WTC11 (cell line): ENCODE measurements around the gene SMARCA4. TPM values are rescaled to one million over a fixed set of nuclear protein-coding genes. Genes with fewer than 3 reads are reported as not detected.

Experiments used
- ATAC-seq: fragments of 200-7000 bp; cut with Tn5 transposase; 2 replicates; pipeline ENCODE4 v1.10.0; 2021; ENCODE audit warnings: mild to moderate bottlenecking, moderate library complexity
- CTCF ChIA-PET: fragments of 300-600 bp; sonication (Branson Sonifier 250); formaldehyde crosslinking; loops from one replicate; lab custom pipeline; 2021; ENCODE audit warnings: antibody characterized with exemption; lab: Charles Lee
- POLR2A ChIA-PET: fragments of 350-600 bp; sonication (Branson Sonifier 250); formaldehyde crosslinking; loops from one replicate; lab custom pipeline; 2021; ENCODE audit warnings: antibody characterized with exemption; lab: Charles Lee
- DNase-seq: peaks from one replicate; pipeline ENCODE4 v3.0.0; 2021; ENCODE audit warnings: low spot score
- H3K27ac Mint-ChIP-seq: 2 replicates; pipeline ENCODE4 v1.8.0; 2021; ENCODE audit warnings: mixed read lengths
- H3K27me3 Mint-ChIP-seq: 2 replicates; pipeline ENCODE4 v1.8.0; 2021; ENCODE audit warnings: low read depth, mild to moderate bottlenecking, moderate library complexity, mixed read lengths
- H3K36me3 Mint-ChIP-seq: 2 replicates; pipeline ENCODE4 v1.8.0; 2021; ENCODE audit warnings: mixed read lengths
- H3K4me1 Mint-ChIP-seq: 2 replicates; pipeline ENCODE4 v1.8.0; 2022; ENCODE audit warnings: mixed read lengths
- H3K4me3 Mint-ChIP-seq: 2 replicates; pipeline ENCODE4 v1.8.0; 2021; ENCODE audit warnings: mild to moderate bottlenecking, moderate library complexity, mixed read lengths
- H3K9me3 Mint-ChIP-seq: 2 replicates; pipeline ENCODE4 v1.8.0; 2021; ENCODE audit warnings: mixed read lengths
- ATF2 ChIP-seq: sonication (generic); formaldehyde crosslinking; IDR thresholded peaks from 2 replicates; pipeline ENCODE4 v1.8.1; 2022; ENCODE audit warnings: low read depth, missing genetic modification reagents, borderline replicate concordance
- CDX4 ChIP-seq: fragments of 250-450 bp; sonication (Bioruptor Pico); IDR thresholded peaks from 2 replicates; pipeline ENCODE4 v1.9.0; 2021; ENCODE audit warnings: moderate library complexity, mild to moderate bottlenecking, inconsistent platforms, borderline replicate concordance
- CREM ChIP-seq: sonication (generic); formaldehyde crosslinking; IDR thresholded peaks from 2 replicates; pipeline ENCODE4 v1.8.1; 2022; ENCODE audit warnings: mild to moderate bottlenecking, missing genetic modification reagents, moderate library complexity
- CTCF ChIP-seq: fragments of 200-600 bp; IDR thresholded peaks from 2 replicates; pipeline ENCODE4 v1.8.0; 2022; ENCODE audit warnings: antibody characterized with exemption
- E2F4 ChIP-seq: sonication (generic); formaldehyde crosslinking; IDR thresholded peaks from 2 replicates; pipeline ENCODE4 v1.8.1; 2022; ENCODE audit warnings: low read depth, mild to moderate bottlenecking, moderate library complexity, missing genetic modification reagents, borderline replicate concordance
- IRF2 ChIP-seq: sonication (generic); formaldehyde crosslinking; IDR thresholded peaks from 2 replicates; pipeline ENCODE4 v1.8.0; 2022; ENCODE audit warnings: low read depth, missing genetic modification reagents, borderline replicate concordance
- NFATC4 ChIP-seq: fragments of 250-450 bp; sonication (Bioruptor Pico); IDR thresholded peaks from 2 replicates; pipeline ENCODE4 v1.9.0; 2021; ENCODE audit warnings: mild to moderate bottlenecking
- NR2C2 ChIP-seq: sonication (generic); formaldehyde crosslinking; IDR thresholded peaks from 2 replicates; pipeline ENCODE4 v1.8.0; 2022; ENCODE audit warnings: mild to moderate bottlenecking, missing genetic modification reagents
- OVOL2 ChIP-seq: fragments of 250-450 bp; sonication (Bioruptor Pico); IDR thresholded peaks from 2 replicates; pipeline ENCODE4 v1.9.0; 2021; ENCODE audit warnings: mild to moderate bottlenecking, borderline replicate concordance
- PRRX2 ChIP-seq: fragments of 250-450 bp; sonication (Bioruptor Pico); IDR thresholded peaks from 2 replicates; pipeline ENCODE4 v1.8.0; 2021; ENCODE audit warnings: mild to moderate bottlenecking
- SMAD3 ChIP-seq: sonication (generic); formaldehyde crosslinking; IDR thresholded peaks from 2 replicates; pipeline ENCODE4 v1.8.0; 2022; ENCODE audit warnings: missing genetic modification reagents, mild to moderate bottlenecking, borderline replicate concordance
- SMAD4 ChIP-seq: sonication (generic); formaldehyde crosslinking; IDR thresholded peaks from 2 replicates; pipeline ENCODE4 v1.8.0; 2022; ENCODE audit warnings: mild to moderate bottlenecking, missing genetic modification reagents
- SP1 ChIP-seq: sonication (generic); formaldehyde crosslinking; conservative IDR thresholded peaks from 2 replicates; pipeline ENCODE4 v1.8.1; 2022; ENCODE audit warnings: missing genetic modification reagents
- TEAD4 ChIP-seq: sonication (generic); formaldehyde crosslinking; IDR thresholded peaks from 2 replicates; pipeline ENCODE4 v1.8.0; 2022; ENCODE audit warnings: mild to moderate bottlenecking, missing genetic modification reagents
- ZNF263 ChIP-seq: sonication (generic); formaldehyde crosslinking; IDR thresholded peaks from 2 replicates; pipeline ENCODE4 v1.8.1; 2022; ENCODE audit warnings: low read depth, mild to moderate bottlenecking, moderate library complexity, missing genetic modification reagents
- ZNF512 ChIP-seq: sonication (generic); formaldehyde crosslinking; IDR thresholded peaks from 2 replicates; pipeline ENCODE4 v1.8.1; 2022; ENCODE audit warnings: missing genetic modification reagents, borderline replicate concordance
- total RNA-seq: library from RNA; stranded (reverse); gene quantifications from 3 replicates; pipeline ENCODE4 v1.2.3, GENCODE V29; 2021
- TF ChIP-seq, protein P1 (sequence below): fragments of 250-450 bp; sonication (Bioruptor Pico); conservative IDR thresholded peaks from 2 replicates; pipeline ENCODE4 v1.9.0; 2021; ENCODE audit warnings: mild to moderate bottlenecking
- TF ChIP-seq, protein P2 (sequence below): fragments of 250-450 bp; sonication (Bioruptor Pico); IDR thresholded peaks from 2 replicates; pipeline ENCODE4 v1.8.0; 2021; ENCODE audit warnings: mild to moderate bottlenecking

SMARCA4 gene
- total RNA-seq, 1 experiment from 2014 or later = 295 TPM

GRCh38 chr19:11028146-11028545, 67.3 kb downstream of the SMARCA4 start:
- TF ChIP-seq E2F4 (CRISPR knock-in tag) (no peak), NR2C2 (CRISPR knock-in tag) (no peak), NFATC4 (CRISPR knock-in tag) (no peak), CREM (CRISPR knock-in tag) (no peak), TEAD4 (CRISPR knock-in tag) (no peak), SMAD3 (CRISPR knock-in tag) (no peak), SP1 (CRISPR knock-in tag) (no peak), PRRX2 (no peak), SMAD4 (CRISPR knock-in tag) (no peak), IRF2 (CRISPR knock-in tag) (no peak), CDX4 (no peak), ZNF263 (no peak)
- TF ChIP-seq, protein P1, sequence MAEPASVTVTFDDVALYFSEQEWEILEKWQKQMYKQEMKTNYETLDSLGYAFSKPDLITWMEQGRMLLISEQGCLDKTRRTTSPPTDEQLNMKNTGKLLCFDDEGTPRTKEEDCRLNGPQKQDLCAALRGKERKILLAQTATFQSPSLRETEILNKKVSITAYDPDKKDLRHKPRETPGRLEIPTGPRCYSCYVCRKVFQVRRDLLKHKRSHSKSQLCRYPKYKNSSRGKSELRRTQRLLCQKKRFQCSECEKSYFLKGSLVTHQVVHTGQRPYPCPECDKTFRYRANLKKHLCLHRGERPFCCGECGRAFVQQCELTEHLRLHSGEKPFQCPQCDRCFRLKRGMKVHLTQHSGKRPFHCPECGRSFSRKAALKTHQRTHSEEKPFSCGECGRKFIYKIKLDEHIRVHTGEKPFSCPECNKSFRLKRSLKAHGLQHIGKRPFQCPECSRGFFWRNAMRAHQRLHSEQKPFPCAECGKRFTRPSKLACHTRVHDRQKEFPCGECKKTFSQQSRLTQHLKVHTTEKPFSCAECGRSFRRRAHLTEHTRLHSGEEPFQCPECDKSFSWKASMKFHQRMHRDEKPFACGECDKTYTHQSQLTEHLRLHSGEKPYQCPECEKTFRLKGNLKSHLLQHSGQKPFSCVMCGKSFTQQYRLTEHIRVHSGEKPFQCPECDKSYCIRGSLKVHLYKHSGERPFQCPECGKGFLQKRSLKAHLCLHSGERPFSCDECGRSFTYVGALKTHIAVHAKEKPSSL = no peak
- TF ChIP-seq, protein P2, sequence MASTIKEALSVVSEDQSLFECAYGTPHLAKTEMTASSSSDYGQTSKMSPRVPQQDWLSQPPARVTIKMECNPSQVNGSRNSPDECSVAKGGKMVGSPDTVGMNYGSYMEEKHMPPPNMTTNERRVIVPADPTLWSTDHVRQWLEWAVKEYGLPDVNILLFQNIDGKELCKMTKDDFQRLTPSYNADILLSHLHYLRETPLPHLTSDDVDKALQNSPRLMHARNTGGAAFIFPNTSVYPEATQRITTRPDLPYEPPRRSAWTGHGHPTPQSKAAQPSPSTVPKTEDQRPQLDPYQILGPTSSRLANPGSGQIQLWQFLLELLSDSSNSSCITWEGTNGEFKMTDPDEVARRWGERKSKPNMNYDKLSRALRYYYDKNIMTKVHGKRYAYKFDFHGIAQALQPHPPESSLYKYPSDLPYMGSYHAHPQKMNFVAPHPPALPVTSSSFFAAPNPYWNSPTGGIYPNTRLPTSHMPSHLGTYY (CRISPR knock-in tag) = no peak
- ChIA-PET CTCF (interaction anchor here (1.0 to 1.7 kb wide), 3 partner anchors 86 to 157 kb away, joined by 3 to 7 read pairs (median 3); no protein-coding TSS in a partner anchor), POLR2A (no interaction called here)
- no peaks in the 10 kb centered on the region for H3K27me3 Mint-ChIP-seq
- DNase-seq (no peak), ATAC-seq (no peak)
- H3K27ac Mint-ChIP-seq = no peak overlapping the region
- peaks cover 66% of the 10 kb centered on the region for H3K36me3 Mint-ChIP-seq
- no peaks in the 10 kb centered on the region for H3K4me1 Mint-ChIP-seq
- no peaks in the 10 kb centered on the region for H3K9me3 Mint-ChIP-seq
- no peak overlapping the region for H3K4me3 Mint-ChIP-seq

DNA sequence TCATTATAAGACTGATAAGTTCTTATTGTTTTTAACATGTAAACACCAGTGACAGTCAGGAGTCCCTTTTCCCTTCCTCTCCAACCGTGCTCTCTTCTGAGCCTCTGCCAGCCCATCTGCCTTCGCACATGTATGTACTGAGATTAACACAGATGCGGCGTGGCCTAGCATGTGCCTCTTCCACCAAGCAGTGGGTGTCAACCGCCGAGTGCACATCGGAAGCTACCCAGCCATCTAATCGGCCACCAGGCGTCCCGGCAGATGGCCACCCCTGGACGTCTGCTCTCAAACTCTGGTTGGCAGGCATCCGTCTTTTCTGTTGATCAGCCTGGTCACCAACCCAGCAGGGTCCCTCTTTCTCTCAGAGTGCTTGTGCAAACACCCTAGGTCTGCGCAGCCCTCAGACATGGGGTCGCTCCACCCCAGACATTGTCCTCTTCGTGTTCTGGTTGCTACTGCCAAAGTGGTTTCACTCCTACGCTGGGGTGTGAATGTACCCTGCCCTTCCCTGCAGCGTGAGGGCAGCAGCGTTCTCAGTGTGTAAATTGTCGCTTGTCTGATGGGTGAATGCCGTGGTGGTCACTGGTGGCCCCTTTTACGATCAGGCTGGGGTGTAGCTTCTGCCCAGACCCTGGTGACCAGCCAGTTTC, 70.7 kb downstream of the SMARCA4 start:
- peaks cover 72% of the 10 kb centered on the region for H3K36me3 Mint-ChIP-seq
- H3K4me3 Mint-ChIP-seq = no peak overlapping the region
- POLR2A ChIA-PET = no interaction called here

More for the DNA sequence above, 70.7 kb downstream of the SMARCA4 start:
- H3K9me3 Mint-ChIP-seq = no peaks in the 10 kb centered on the region
- DNase-seq (no peak), ATAC-seq (no peak)
- no peak for TF ChIP-seq OVOL2 (CRISPR knock-in tag)
- no peak for TF ChIP-seq ATF2 (CRISPR knock-in tag)
- no peak for TF ChIP-seq ZNF512 (CRISPR knock-in tag)
- TF ChIP-seq ZNF263 = no peak
- TF ChIP-seq CTCF = no peak
- H3K27ac Mint-ChIP-seq = no peak overlapping the region
- H3K4me1 Mint-ChIP-seq = no peaks in the 10 kb centered on the region
- CTCF ChIA-PET = interaction anchor here (1.9 kb wide), 1 partner anchor 94 kb away, joined by 9 read pairs; no protein-coding TSS in a partner anchor
- no peaks in the 10 kb centered on the region for H3K27me3 Mint-ChIP-seq
